COR-L47 (cell line): ENCODE data around the gene PLA2G4B.

Experiments used
- DNase-seq: peaks from one replicate; lab custom pipeline; 2025; lab: John Stamatoyannopoulos, UW

The PLA2G4B gene

DNA sequence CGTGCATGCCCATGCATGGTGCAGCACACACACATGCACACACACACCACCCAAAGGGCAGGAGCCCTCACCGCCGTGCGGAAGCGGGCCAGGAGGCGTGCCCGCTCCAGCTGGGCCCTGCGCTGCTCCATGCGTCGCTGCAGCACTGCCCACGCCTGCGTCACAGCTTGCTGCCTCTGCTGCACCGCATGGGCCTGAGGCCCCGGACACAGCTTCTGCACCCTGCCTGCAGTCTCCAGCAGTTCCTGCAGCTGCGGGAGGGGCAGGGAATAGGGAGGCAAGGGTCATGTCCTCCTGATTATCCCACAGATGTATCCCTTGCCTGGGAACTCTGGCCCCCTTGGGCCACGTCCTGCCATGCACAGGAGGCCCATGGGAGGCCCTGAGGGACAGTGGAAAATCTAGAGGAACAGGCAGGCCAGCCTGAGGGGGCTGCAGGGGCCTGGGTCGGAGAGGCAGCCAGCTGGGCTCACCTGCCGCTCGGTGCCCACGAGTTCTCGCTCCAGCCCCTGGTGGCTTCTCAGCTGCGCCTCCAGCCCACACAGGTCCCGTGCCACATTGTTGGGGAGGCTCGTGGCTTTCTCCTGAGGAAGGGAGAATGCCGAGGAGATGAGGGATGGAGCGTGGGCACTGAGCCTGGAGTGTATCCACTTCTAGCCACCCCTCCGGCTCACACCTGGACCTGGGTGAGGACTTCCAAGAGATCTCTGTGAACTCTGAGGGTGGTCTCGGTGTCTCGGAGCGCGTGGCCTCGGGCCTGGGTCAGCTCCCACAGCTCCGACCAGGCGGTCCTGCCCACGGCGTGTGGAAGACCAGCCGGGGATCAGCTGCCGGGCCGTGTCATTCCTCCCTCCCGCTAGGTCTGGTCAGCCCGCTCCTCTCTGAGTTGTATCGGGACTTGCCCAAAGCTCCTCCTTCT is 31.4 kb downstream of the PLA2G4B start:
- no peak for DNase-seq

- no peak for DNase-seq
These were observed 32.0 kb downstream of the PLA2G4B start for GRCh38 chr15:41870689-41871081.

DNA sequence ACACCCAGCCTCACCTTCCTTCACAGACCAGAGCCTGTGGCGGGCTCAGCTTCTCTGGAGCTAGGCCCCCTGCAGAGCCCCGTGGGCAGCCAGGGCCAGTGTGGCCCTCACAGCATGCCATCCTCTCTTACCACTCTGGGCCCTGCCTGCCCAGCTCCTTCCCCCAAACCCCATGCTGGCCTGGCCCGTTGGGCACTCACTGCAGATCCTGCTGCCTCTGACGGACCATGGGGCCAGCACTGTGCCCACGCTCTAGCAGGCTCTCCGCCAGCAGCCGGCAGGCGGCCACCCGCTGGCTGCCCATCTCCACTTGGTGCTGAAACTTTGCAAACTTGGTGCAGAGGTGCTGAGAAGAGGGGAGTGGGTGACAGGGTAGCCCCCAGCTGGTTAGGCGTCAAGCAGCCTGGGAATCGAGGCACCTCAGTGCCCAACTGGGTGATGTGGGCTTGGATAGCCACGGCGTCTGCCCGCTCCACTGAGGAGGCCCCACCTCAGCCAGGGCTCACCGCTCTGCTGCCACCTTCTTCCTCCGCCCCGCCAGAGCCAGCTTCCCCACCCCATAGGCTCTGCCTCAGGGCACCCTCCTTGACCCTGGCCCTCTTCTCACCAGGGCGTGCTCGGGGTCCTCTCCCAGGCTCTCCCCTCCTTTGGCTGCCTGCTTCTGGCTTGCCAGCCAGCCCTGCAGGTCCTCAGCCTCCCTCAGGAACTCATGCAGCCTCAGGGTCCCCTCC is 32.7 kb downstream of the PLA2G4B start:
- DNase-seq: no peak

DNA sequence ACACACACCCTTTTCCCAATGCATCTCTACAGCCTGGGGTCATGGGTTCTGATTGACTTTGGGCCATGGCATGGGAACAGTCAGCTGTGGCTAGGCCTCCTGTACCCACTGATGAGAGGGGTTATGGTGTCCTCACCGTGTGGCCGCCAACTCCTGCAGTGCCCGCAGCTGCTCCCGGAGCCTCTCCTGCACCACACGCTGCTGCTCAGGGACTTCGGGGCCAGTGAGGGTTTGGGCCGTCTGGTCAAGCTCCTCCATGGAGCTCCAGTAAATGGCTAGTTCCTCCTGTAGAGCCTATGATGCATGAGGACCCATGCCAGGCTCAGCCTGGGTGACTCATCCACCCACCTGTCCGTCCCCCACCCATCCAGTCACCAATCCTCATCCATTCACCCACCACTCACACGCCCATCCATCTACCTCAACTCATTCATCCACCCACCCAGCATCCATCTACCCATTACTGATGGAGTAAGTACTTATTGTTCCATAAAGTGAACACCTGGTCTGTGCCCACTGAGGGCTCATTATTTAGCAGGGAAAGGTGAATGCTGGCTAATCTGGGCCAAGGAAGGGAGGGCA is 33.6 kb downstream of the PLA2G4B start:
- no peak for DNase-seq

DNA sequence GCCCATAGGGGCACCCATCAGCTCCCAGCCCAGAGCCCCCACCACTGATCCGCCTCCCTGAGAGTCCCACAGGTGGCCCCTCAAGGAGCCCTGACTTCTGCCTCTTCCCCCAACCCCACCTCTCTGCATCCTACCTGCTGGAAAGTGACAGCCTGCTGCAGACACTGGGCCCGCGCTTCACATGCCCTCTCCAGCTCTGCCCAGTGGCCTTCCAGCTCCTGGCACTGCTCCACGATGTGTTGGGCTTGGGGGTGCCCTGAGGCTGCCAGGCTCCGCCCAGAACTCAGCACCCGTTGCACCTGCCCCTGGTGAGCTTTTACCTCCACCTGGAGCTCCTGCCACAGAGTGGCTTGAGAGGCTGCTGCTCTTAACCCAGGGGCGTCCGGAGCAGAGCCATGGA is 35.1 kb downstream of the PLA2G4B start:
- DNase-seq: peak; percentile 60

- no peak for DNase-seq
These were observed 36.1 kb downstream of the PLA2G4B start for GRCh38 chr15:41874736-41875135.

- no peak for DNase-seq
These were observed 37.4 kb downstream of the PLA2G4B start for GRCh38 chr15:41876007-41876406.

DNA sequence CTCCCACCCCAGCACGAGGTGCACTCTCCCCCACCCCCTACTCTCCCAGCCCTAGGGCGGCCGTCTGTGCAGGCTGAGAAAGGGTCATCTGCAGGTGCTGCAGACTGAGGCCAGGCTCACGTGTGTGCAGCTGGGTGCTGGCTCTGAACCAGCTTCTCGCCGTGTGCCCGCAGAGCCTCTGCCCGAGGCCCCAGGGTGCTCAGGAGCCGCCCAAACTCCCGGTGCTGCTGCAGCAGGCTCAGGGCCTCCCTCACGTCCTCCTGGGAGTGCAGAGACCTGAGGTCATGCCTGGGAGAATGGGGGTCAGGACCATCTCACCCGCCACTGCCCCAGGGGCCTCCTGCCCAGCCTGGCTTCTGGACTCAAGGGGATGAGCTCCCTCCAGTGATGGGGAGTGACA is 38.0 kb downstream of the PLA2G4B start:
- peak; percentile 58 for DNase-seq

DNA sequence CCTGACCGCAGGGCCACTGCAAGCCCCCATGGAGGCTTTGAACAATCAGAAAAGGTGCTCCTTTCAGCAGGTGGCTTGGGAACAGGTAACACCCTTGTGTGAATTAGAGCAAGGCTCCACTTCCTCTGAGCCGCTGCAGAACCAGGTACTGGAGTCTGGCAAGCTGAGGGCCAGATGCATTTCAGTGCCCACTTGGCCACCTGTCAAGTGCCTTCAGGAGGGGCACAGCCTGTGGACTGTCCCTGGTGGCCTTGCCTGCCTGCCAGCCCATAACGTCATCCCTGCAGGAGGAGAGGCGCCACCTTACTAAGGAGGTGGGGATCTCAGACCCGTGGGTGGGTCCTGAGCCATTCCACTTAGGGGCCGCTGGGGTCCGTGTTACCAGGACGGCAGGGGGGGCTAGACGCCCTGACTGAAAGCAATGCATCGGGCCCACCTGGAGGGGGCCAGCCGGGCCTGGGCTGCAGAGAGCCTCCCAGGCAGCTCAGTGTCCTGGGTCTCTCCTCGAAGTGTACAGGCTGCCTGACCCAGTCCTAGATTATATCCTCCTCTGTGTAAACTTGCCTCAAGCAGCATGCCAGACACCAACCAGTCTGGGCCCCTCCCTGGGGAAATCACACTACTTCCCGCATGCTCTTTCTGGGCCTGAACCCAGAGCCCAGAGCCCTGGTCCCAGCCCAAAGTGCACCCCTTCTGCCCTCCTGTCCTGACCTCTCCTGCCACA is 39.1 kb downstream of the PLA2G4B start:
- no peak for DNase-seq

DNA sequence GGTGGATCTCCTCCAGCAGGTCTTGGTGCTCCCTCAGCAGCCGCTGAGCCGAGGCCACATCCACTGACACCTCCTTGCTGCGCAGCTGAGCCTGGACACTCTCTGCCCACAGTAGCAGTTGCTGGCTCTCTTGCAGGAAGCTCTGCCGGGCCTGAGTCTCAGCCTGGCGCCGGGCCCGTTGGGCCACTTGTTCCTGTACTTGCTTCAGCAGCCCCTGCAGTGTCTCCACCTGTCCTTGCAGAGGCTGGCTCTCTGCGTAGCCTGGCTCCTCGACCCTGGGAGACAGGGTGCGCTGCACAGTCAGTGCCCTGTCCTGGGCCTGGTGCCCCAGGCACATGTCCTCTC is 39.7 kb downstream of the PLA2G4B start:
- DNase-seq: no peak

- DNase-seq: no peak
These were observed 40.7 kb downstream of the PLA2G4B start for GRCh38 chr15:41879321-41879845.

- DNase-seq: no peak
These were observed 41.7 kb downstream of the PLA2G4B start for GRCh38 chr15:41880156-41880877.

- no peak for DNase-seq
These were observed 42.4 kb downstream of the PLA2G4B start for GRCh38 chr15:41881086-41881485.

DNA sequence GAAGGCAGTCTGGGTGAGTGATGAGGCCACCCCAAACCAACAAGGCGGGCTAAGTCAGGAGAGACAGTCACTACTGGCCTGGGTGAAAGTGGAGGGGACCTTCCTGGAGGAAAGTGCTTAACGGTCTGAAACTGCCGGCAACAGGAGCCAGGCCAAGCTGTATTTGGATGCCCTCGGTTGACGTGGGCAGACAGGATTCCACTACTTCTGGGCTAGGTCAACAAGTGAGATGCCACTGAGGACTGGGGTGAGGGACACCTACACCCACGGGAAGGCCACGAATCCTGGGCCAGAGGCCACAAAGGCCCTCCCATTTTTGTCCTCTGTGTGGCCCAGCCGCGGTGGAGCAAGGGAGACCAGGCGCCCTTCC is 42.9 kb downstream of the PLA2G4B start:
- no peak for DNase-seq

DNA sequence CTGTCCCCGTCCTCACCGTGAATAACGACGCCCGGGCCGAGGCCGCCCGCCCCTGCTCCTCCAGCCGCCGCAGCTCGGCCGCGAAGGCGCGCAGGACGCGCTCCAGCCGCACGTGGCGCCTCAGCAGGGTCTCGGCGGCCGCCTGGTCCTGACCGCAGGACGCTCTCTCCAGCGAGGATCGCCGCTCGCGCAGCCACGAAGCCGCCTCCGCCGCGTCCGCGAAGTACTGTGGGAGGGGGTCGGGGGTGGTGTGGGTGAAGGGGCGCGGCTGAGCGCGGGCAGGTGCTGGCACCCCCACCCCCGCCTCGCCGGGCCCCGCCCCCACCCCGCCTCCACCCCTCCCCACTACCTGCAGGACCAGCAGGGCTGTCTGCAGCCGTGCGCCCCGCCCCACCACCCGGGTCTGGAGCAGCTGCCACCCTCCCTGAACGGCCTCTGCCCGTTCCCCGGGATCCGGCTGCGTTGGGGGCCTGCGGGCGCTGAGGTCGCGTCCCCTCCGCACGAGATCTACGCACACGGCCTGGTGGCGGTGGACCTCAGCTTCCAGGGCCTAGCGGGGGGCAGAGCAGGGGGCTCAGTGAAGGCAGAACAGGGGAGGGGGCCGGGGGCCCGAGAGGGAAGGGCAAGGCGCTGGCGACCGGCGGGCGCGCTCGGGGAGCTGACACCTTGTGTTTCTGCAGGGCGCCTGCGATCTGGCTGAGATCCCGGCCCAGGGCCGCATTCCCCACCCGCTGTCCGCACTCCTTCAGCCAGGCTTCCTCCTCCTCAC is 43.5 kb downstream of the PLA2G4B start:
- DNase-seq: no peak

DNA sequence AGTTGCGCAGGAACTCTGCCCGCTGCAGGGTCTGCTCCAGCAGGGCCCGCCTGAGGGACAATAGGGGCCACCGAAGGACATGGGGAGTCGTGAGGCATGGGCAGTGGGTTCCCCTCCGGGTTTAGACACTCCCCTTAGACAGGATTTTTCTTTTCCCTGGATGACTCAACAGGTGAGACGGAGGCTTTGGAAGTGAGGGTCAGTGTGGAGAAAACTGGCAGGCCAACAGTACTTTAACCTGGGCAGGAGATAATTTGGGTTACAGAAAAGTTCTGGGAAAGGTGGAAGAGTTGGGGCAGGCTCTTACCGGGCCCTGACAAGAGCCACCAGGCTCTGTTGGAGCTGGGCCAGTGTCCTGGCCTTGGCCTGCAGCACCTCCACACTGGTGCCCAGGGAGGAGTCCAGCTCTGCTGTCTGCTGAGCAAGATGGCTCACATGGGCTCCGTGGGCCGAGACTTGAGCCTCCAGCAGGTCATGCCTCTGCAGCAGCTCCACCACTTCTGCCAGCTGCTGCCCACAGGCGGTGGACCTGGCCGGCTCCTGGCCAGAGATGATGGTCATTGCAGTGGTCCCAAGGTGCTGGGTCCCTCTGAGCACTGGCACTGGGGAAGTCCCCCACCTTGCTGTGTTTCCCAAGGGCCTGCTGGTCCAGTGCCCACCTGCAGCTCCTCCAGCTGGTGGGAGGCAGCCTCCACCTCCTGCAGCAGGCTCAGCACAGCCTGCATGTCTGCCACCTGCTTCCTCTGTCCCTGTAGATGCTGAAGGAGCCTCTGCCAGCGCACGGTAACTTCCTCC is 44.2 kb downstream of the PLA2G4B start:
- DNase-seq: peak; percentile 19

DNA sequence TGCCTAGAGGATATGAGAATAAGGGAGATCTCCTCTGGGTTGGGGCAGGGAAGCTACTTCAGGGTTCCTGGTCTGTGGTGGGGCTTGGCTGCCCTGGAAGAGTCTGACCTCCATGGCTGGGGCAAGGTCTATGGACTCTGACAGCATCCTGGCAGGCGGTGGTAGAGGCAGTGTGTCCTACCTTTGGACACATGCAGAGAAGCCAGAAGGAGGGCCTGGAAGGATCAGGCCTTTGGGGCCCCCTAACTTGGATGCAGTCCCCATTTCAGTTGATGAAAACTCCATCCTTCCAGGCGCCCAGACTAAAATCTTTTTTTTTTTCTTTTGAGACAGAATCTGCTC is 44.8 kb downstream of the PLA2G4B start:
- no peak for DNase-seq

GRCh38 chr15:41884458-41884857 is 45.8 kb downstream of the PLA2G4B start:
- DNase-seq: no peak

GRCh38 chr15:41885321-41885720 is 46.7 kb downstream of the PLA2G4B start:
- no peak for DNase-seq

DNA sequence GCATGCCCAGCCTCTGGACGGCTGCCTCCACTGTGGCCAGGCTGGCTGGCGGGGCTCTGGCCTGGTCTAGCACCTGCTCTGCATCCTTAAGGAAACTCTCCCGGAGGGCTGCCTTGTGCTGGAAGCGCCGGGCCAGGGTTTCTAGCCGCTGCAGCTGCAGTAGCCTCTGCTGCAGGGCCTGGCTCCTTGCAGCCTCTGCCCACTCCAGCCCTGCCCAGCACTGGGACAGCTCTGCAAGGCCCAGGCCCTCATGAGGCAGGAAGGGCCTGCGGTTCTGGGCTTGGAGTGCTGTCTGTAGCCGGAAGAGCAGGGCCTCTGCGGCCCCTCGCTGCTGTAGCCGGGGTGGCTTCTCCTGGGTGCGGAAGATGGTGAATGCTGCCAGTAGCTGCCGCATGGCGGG is 47.2 kb downstream of the PLA2G4B start:
- DNase-seq: no peak
